Mesendoderm (in vitro differentiated cells): ENCODE data around the gene CMIP.

Experiments used
- DNase-seq: peaks from one replicate; pipeline ENCODE4 v3.0.0; 2013
- H2AK5ac ChIP-seq: 2 replicates; pipeline ENCODE4 v1.6.1; 2013; ENCODE audit warnings: low read length, inconsistent platforms
- H2BK120ac ChIP-seq: 2 replicates; pipeline ENCODE4 v1.6.1; 2013; ENCODE audit warnings: low read depth, mild to moderate bottlenecking, low read length, moderate library complexity, mixed read lengths
- H2BK15ac ChIP-seq: replicated peaks from 2 replicates; pipeline ENCODE4 v1.6.1; 2013; ENCODE audit warnings: low read depth, mild to moderate bottlenecking, moderate library complexity
- H2BK5ac ChIP-seq: 2 replicates; pipeline ENCODE4 v1.6.1; 2013; ENCODE audit warnings: low read length, inconsistent platforms
- H3K18ac ChIP-seq: 2 replicates; pipeline ENCODE4 v1.6.1; 2013; ENCODE audit warnings: mild to moderate bottlenecking, low read length, mixed read lengths
- H3K23ac ChIP-seq: one replicate; pipeline ENCODE4 v1.6.1; 2013; ENCODE audit warnings: low read length
- H3K27ac ChIP-seq: 2 replicates; pipeline ENCODE4 v1.5.1; 2013; ENCODE audit warnings: low read depth, mild to moderate bottlenecking, inconsistent platforms, low read length, moderate library complexity
- H3K27me3 ChIP-seq: 2 replicates; pipeline ENCODE4 v1.6.1; 2013; ENCODE audit warnings: low read length, control low read depth, mild to moderate bottlenecking, inconsistent platforms; ENCODE audit not compliant: insufficient read depth, poor library complexity
- H3K36me3 ChIP-seq: 2 replicates; pipeline ENCODE4 v1.6.1; 2013; ENCODE audit warnings: low read length, inconsistent platforms; ENCODE audit not compliant: control insufficient read depth, insufficient read depth
- H3K4ac ChIP-seq: one replicate; pipeline ENCODE4 v1.6.1; 2013; ENCODE audit warnings: low read depth, mild to moderate bottlenecking, low read length, moderate library complexity
- H3K4me1 ChIP-seq: 2 replicates; pipeline ENCODE4 v1.6.1; 2013; ENCODE audit warnings: low read depth, low read length, inconsistent platforms; ENCODE audit not compliant: control insufficient read depth
- H3K4me2 ChIP-seq: 2 replicates; pipeline ENCODE4 v1.6.1; 2013; ENCODE audit warnings: low read length
- H3K4me3 ChIP-seq: 2 replicates; pipeline ENCODE4 v1.5.1; 2013; ENCODE audit warnings: mild to moderate bottlenecking, low read length
- H3K56ac ChIP-seq: one replicate; pipeline ENCODE4 v1.6.1; 2013; ENCODE audit warnings: low read length
- H3K79me1 ChIP-seq: 2 replicates; pipeline ENCODE4 v1.6.1; 2013; ENCODE audit warnings: low read length, inconsistent platforms
- H3K79me2 ChIP-seq: 2 replicates; pipeline ENCODE4 v1.6.1; 2013; ENCODE audit warnings: mild to moderate bottlenecking, low read length; ENCODE audit not compliant: control insufficient read depth, insufficient read depth
- H3K9ac ChIP-seq: 2 replicates; pipeline ENCODE4 v1.6.1; 2013; ENCODE audit warnings: low read length, inconsistent platforms
- H4K5ac ChIP-seq: one replicate; pipeline ENCODE4 v1.6.1; 2013; ENCODE audit warnings: low read length
- H4K8ac ChIP-seq: one replicate; pipeline ENCODE4 v1.6.1; 2013; ENCODE audit warnings: low read depth, mild to moderate bottlenecking, control low read depth, low read length, moderate library complexity
- whole genome bisulfite sequencing: extraction: QIAGEN DNeasy Blood & Tissue Kit; methylation state at CpG from one replicate; pipeline ENCODE4 v1.1.7; 2013; ENCODE audit warnings: low lambda C conversion rate, missing lambda C conversion rate; ENCODE audit not compliant: insufficient coverage; ENCODE audit errors: extremely low coverage; 5-methylcytosine and 5-hydroxymethylcytosine counted together

Gene CMIP

DNA sequence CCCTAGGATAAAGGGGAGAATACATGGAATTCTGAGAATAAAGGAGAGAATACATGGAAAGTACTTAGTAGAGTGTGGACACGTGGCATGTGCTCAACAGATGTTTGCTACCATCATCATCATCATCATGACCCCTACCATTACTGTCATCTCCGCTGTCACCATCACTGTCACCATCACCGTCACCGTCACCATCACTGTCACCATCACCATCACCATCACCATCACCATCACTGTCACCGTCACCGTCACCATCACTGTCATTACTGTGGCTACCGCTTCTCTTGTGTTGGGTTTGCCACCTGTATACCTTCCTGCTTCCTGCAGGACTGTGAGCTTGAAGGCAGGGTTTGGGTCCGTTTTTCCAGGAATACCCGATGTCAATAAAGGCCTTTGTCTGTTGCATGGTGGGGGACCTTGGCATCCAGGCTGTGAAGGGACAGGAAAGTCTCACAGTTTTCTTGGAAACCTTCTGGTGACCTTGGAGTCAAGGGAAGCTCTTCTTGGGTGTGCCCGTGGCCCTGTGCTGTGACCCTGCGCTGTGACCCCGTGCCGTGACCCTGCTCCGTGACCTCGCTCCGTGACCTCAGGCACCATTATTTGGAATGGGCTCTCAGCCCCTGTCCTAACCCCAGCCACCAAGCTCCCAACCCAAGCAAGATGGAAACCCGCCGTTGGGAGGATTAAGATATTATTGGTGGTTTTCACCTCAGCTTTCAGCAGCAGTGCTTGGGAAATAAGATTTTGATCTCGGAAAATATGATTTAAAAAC, 14.4 kb downstream of the CMIP start:
- Histone ChIP-seq H3K79me2 (peaks cover 87% of the 10 kb centered on the region), H3K4ac (no peak overlapping the region), H3K56ac (no peak overlapping the region), H3K27ac (no peak overlapping the region), H3K4me2 (no peak overlapping the region), H3K79me1 (peaks cover 71% of the 10 kb centered on the region), H3K18ac (no peak overlapping the region), H3K27me3 (no peaks in the 10 kb centered on the region), H2AK5ac (no peak overlapping the region), H4K8ac (no peak overlapping the region), H3K4me1 (peaks cover 9% of the 10 kb centered on the region), H3K9ac (no peak overlapping the region), H4K5ac (no peak overlapping the region), H3K4me3 (no peak overlapping the region), H2BK5ac (no peak overlapping the region), H2BK120ac (no peak overlapping the region), H2BK15ac (no peak overlapping the region), H3K23ac (no peak overlapping the region), H3K36me3 (no peaks in the 10 kb centered on the region)
- no peak for DNase-seq
- WGBS, result no CpG with 5 or more reads among the region's 19 CpGs

DNA sequence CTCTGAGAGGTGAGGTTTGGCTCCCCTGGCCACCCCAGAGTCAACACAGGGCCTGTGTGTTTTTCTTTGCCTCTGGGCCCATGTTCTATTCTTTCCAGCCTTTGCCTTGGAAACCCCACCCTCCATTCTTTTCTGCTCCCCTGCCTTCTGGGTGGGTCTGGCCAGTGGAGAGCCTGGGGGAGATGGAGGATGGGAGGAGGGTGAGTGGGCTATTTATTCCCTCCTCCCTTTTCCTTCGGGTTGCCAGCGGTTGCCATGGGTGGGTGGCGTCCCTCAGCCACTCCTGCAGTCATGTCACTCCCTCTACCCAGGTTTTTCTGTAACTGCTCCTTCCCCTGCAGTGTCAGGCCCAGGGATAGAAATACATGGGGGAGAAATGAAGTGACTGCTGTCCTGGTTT, 15.5 kb downstream of the CMIP start:
- H3K9ac ChIP-seq, result no peak overlapping the region
- H2BK120ac ChIP-seq, result no peak overlapping the region
- H3K27me3 ChIP-seq, result no peaks in the 10 kb centered on the region
- no peak overlapping the region for H3K27ac ChIP-seq
- no peak overlapping the region for H3K4me2 ChIP-seq
- H3K79me1 ChIP-seq, result peaks cover 67% of the 10 kb centered on the region
- no peak for DNase-seq
- H4K8ac ChIP-seq, result no peak overlapping the region
- WGBS, result no CpG with 5 or more reads among the region's 3 CpGs
- H3K56ac ChIP-seq, result no peak overlapping the region
- H2BK5ac ChIP-seq, result no peak overlapping the region
- no peak overlapping the region for H3K18ac ChIP-seq
- no peak overlapping the region for H3K4ac ChIP-seq
- peaks cover 10% of the 10 kb centered on the region for H3K4me1 ChIP-seq
- H3K36me3 ChIP-seq, result no peaks in the 10 kb centered on the region
- no peak overlapping the region for H4K5ac ChIP-seq
- peaks cover 86% of the 10 kb centered on the region for H3K79me2 ChIP-seq
- no peak overlapping the region for H2BK15ac ChIP-seq
- no peak overlapping the region for H3K4me3 ChIP-seq
- no peak overlapping the region for H3K23ac ChIP-seq
- H2AK5ac ChIP-seq, result no peak overlapping the region

DNA sequence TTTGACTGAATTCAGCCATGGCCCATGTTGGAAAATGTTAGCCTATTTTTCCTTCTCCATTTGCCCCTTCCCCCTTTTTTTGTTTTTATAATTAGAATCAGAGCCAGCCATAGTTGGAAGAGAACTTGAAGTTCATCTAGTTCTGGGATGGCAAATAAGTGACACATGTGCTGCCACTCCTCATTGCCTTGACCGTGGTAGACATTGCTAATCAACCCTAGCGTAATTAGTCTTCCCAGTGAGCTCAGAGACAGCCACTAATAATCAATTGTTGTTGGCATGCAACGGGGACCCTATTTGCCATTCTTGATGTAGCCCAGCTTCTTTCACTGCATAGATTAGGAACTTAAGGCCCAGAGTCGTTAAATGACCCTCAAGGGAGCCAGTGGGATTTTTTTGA, 16.6 kb downstream of the CMIP start:
- no peaks in the 10 kb centered on the region for H3K27me3 ChIP-seq
- no CpG with 5 or more reads among the region's 4 CpGs for WGBS
- peaks cover 11% of the 10 kb centered on the region for H3K4me1 ChIP-seq
- H3K4me2 ChIP-seq, result no peak overlapping the region
- H3K23ac ChIP-seq, result no peak overlapping the region
- peaks cover 83% of the 10 kb centered on the region for H3K79me2 ChIP-seq
- no peak overlapping the region for H4K5ac ChIP-seq
- no peak for DNase-seq
- H3K4me3 ChIP-seq, result no peak overlapping the region
- H2BK5ac ChIP-seq, result no peak overlapping the region
- no peak overlapping the region for H3K56ac ChIP-seq
- H3K18ac ChIP-seq, result no peak overlapping the region
- no peaks in the 10 kb centered on the region for H3K36me3 ChIP-seq
- no peak overlapping the region for H2BK120ac ChIP-seq
- no peak overlapping the region for H4K8ac ChIP-seq
- H3K9ac ChIP-seq, result no peak overlapping the region
- H3K4ac ChIP-seq, result no peak overlapping the region
- no peak overlapping the region for H3K27ac ChIP-seq
- peaks cover 61% of the 10 kb centered on the region for H3K79me1 ChIP-seq
- no peak overlapping the region for H2BK15ac ChIP-seq
- no peak overlapping the region for H2AK5ac ChIP-seq

DNA sequence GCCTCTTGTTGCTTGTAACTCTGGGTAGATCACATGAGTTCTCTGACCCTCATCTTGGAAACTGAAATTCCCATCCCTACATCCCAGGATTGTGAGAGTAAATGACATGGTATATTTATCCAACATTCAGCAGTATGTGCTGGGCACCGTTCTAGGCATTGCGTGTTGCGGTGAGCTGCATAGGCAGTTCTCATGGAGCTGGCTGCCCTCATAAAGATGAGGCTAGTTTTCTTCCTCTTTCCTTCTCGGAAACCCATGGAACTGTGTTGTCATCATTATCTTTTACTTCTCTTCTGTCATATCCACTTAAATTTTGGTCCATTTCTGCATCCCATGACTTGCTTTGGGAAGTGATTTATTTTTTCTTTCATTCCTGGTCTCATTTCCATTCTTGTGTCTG, 17.2 kb downstream of the CMIP start:
- Histone ChIP-seq H3K36me3 (no peaks in the 10 kb centered on the region), H3K18ac (no peak overlapping the region), H4K5ac (no peak overlapping the region), H3K4me2 (no peak overlapping the region), H3K4me1 (peaks cover 14% of the 10 kb centered on the region), H3K27me3 (no peaks in the 10 kb centered on the region), H3K79me2 (peaks cover 86% of the 10 kb centered on the region), H2BK5ac (no peak overlapping the region), H2BK15ac (no peak overlapping the region), H3K23ac (no peak overlapping the region), H3K56ac (no peak overlapping the region), H4K8ac (no peak overlapping the region), H3K9ac (no peak overlapping the region), H3K27ac (no peak overlapping the region), H3K4ac (no peak overlapping the region), H3K4me3 (no peak overlapping the region), H3K79me1 (peaks cover 63% of the 10 kb centered on the region), H2AK5ac (no peak overlapping the region), H2BK120ac (no peak overlapping the region)
- WGBS, result no CpG with 5 or more reads among the region's 4 CpGs
- DNase-seq, result no peak

DNA sequence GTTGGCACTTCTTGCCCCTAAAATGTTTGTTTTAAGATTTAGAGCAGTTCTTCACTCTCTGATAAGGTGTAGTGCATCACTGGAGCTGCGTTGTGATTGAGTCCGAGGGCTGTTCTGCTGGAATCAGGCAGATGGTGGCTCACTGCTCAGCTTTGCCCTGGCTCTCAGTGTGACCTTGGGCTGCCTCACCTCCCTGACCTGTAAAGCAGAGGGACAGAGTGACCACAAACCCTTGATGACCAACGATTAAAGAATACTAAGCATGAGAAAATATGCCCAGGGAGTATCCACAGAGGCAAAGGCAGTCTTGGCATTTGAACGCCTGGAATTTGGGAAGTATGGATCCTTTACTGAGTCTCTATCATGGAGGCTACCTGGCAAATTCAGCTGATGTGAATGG, 18.1 kb downstream of the CMIP start:
- Histone ChIP-seq H3K27ac (no peak overlapping the region), H3K4me1 (peaks cover 10% of the 10 kb centered on the region), H3K4ac (no peak overlapping the region), H4K5ac (no peak overlapping the region), H3K9ac (no peak overlapping the region), H2AK5ac (no peak overlapping the region), H3K4me3 (no peak overlapping the region), H2BK120ac (no peak overlapping the region), H2BK5ac (no peak overlapping the region), H3K79me1 (peaks cover 60% of the 10 kb centered on the region), H3K4me2 (no peak overlapping the region), H3K36me3 (no peaks in the 10 kb centered on the region), H4K8ac (no peak overlapping the region), H3K18ac (no peak overlapping the region), H3K79me2 (peaks cover 83% of the 10 kb centered on the region), H3K27me3 (no peaks in the 10 kb centered on the region), H3K23ac (no peak overlapping the region), H2BK15ac (no peak overlapping the region), H3K56ac (no peak overlapping the region)
- DNase-seq, result no peak
- no CpG with 5 or more reads among the region's 4 CpGs for WGBS
